Smooth muscle cell of the coronary artery (primary cell): ENCODE measurements around the gene MORC4. TPM values are rescaled to one million over a fixed set of nuclear protein-coding genes. Genes with fewer than 3 reads are reported as not detected.

Source experiments
- total RNA-seq: library from RNA; depleted of rRNA; stranded (reverse); fragments of >200 nt; gene quantifications from 2 replicates; pipeline ENCODE4 v1.2.3, GENCODE V29; 2014; ENCODE audit warnings: low replicate concordance

MORC4 gene
- total RNA-seq = 23.5 and 25.9 TPM in 2 replicates

DNA sequence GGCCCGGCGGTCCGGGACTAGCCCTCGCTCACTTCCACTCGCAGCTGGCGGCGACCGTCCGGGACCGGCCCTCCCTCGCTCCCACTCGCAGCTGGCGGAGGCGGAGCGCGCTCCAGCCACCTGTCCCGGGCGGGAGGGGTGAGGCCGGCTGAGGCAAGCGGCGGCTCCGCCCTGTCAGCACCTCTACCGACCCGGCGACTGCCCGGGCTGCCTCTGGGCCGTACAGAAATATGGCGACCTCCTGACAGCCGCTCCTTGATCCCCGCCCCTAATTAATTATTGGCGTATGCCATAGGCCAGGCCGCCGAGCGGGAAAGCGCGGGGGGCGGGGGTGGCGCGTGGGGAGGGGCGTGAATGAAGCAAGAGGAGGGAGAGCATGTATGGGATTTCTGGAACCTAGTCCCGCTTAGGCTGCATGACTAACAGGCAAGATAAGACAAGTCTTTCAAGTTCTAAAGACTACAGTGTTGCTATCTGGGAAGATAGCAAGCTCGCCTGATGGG, at the start of gene MORC4:
Gene MORC4 (minus strand): TSS at position 200 of the 503 bp plus-strand sequence. CDS start 243 bp downstream, outside the sequence.

DNA sequence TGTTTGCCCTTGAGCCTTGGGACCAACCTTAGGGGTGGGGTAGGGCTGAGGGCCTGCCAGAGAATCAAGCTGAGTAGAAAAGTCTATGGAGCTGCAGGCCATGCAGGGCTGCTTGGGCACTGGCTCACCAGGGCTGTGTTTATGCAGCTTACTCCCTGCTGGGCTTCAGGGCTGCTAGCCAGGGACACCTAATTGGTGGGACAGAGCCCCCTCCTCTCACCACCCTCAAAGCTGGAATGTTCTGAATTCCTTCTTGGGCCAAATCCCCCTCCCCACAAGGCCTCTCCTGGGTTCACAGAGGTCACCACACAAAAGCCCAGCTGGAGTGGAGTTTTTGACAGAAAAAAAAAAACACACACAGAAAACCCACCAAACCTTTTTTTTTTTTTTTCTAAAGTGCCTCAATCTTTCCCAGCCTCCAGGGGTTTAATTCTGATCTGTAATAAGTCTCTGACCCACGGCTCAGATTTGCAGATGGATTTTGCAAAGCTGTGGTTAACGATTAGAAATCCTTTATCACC, 80.0 kb downstream of the MORC4 start, which contains the start of gene CLDN2:
Gene CLDN2 (plus strand): TSS at position 471 of the 521 bp plus-strand sequence. CDS start 7,827 bp downstream, outside the sequence.

DNA sequence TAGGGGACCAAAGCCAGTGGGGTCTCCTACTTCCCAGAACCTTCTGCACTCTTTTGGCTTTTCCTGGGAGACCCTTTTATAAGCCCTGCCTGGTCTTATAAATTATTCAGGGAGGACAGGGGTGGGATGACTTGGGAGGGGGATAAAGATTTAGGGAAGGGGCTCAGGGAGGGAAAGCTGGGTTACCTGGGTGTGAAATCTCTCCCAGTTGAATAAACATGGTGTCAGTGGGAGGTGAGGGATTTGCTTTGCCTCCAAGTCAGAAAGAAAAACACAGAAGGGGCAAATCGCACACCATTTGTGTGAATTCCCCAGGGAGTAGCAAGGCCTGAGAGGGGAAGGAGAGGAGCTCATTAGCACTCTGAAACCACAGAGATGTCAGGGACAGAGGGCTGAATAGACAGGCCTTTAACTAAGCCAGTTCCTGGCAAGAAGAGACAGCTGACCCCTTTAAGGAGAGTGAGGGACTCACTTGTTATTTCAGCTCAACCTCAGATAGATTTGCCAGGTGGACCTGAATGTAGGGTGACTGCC, 96.7 kb downstream of the MORC4 start, which contains the start of gene RIPPLY1:
Gene RIPPLY1 (minus strand): TSS at position 51 of the 534 bp plus-strand sequence. CDS start 54 bp downstream, outside the sequence.

Other genes with a start within 250 kb of the MORC4 start
- gene TBC1D8B, start 197.5 kb downstream of the MORC4 start, total RNA-seq = 6.6 and 12.1 TPM in 2 replicates
- gene RIPPLY1, start 96.9 kb downstream of the MORC4 start, total RNA-seq = not detected in 2 replicates
- gene CLDN2, start 79.8 kb downstream of the MORC4 start, total RNA-seq = under 0.01 TPM in 1 of 2 replicates, not detected in the other
- gene RBM41, start 118.6 kb upstream of the MORC4 start, total RNA-seq = 6.3 and 8.4 TPM in 2 replicates
- gene NUP62CL, start 206.2 kb upstream of the MORC4 start, total RNA-seq = not detected in 2 replicates
- not detected in 2 replicates for gene DNAAF6, start 206.4 kb upstream of the MORC4 start, total RNA-seq